GM21786 (cell line): ENCODE measurements around the gene DGKB.
"Not testable (repeated sequence)": the region's sequence is repeated elsewhere in the genome, so short reads cannot be mapped to it uniquely, and the experiment has no call there.

Source experiments
- ATAC-seq: cut with Tn5 transposase; IDR thresholded peaks from one replicate; pipeline ENCODE4 v1.9.1; 2021; ENCODE audit not compliant: unreplicated experiment

Gene DGKB

DNA sequence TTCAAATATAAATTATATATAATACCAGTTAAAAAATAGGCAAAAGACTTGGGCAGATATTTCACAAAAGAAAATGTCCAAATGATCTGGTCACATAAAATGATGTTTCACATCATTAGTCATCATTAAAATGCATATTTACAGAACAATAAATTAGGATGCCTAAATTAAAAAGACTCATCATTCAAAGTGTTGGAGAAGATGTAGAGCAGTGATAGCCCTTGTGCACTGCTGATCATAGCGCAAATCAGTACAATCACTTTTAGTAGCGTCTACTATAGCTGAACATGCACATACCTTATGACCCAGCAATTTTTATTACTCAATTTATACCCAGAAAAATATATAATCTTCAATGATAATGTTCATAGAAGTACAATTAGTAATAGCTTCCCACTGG lies 579.8 kb downstream of the DGKB start:
- ATAC-seq, result no peak

DNA sequence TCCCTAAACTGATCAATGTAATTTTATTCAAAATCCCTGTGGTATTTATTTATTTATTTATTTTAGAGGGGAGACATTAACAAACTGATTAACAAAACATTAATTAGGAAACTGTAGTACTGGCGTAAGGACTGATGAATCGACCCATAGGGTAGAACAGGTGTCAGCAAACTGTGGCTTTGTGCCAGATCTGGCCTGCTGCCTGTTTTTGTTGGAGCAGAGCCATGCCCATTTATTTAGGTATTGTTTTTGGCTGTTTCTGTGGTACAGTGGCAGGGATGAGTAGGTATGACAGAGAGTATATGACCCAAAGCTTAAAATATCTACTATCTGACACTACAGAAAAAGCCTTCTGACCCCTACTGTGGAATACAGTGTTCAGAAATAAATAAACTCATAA lies 580.6 kb downstream of the DGKB start:
- ATAC-seq, result no peak

DNA sequence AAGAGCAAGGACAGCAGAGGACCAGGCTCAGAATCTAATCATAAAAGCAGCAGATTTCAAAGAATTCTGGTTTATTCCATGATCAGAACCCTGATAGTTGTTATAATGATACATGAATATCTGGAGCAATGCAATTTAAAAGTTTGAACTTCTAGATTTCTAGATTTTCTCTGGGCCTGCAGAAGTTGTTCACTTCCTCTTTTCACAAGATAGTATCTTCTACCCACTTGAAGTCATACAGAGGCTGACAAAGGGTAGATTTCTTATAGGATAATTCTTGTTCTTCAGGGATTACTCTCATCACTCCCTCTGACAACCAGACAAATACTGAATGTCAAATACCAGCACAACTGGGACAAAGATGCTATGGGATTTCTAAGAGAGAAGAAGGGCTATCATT lies 593.1 kb downstream of the DGKB start:
- no peak for ATAC-seq

DNA sequence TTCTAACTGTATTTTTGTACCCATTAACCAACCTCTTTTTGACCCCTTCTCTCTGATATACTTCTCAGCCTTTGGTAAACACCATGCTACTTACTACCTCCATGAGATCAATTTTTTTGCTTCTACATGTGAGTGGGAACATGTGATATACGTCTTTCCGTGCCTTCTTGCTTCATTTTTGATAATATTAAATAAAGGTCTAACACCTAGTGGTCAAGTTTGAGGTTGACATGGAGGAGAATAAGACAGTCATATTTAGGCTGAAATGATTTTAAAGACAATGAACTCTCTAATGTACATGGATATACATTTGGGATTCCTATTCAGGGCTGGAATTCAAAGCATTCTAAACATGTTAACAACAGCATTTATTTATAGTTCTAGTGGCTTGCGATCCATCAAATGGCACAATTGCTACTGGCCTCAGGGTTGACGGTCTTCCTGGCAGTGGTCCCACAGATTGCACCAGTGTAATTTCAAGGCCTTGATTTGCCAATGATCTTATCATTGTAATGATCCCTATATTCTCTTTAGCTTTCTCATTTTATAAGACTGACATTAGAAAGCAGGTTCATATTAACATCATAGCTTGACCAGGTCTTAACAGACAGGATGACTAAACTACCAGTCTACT lies 597.2 kb downstream of the DGKB start:
- no peak for ATAC-seq

DNA sequence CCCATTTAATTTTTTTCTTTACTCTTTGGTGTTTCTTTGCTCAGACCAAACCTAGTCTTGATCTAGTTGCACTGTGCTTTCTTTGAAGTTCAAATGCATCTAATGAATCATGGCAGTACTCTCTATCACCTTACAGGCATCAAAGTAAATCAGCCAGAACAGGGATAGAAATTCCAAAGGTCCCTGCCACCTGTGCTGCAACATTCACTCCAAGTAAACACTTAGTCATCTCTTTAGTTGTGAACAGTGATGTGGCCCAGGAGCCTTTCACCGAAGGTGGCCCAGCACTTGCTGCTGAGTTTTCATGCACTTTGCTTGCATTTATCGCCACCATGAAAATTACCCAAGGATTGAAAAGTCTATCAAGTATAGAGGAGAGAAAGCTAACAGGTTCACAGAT lies 599.0 kb downstream of the DGKB start:
- no peak for ATAC-seq

DNA sequence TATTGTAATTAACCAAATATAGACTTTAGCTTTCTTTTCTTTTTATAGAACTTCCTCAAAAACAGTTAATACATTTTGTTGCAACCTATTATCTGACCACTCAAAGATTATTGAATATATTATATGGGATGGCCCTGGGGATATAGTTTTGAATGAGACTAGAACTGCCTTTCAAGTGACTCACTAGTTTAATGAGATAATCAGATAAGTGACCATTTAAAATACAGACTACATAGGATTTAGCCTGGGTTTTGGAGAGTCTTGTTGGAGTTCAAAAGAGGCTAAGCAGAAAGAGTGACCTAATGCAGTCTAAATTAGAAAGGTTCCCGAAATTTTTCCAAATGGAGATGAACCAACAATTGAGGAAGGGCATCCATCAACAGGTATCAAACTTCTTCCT lies 607.9 kb downstream of the DGKB start:
- ATAC-seq, result no peak

DNA sequence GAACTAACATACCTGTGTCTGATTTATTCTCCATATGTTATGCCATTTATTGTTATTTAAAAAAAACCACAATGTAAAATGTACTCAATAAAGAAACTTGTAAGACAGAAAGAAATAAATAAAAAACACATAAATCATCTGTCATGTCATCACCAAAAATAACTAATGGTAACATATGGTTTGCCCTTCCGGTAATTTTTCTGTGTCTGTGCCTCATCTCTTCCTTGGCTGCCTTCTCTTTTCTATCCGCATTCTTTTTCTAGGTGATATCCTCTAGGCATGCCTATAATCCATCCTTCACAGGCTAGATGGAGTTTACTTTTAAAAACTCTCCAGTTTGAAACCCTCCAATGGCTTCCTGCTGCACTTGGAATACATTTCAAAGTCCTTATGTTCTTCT lies 609.1 kb downstream of the DGKB start:
- ATAC-seq, result no peak

DNA sequence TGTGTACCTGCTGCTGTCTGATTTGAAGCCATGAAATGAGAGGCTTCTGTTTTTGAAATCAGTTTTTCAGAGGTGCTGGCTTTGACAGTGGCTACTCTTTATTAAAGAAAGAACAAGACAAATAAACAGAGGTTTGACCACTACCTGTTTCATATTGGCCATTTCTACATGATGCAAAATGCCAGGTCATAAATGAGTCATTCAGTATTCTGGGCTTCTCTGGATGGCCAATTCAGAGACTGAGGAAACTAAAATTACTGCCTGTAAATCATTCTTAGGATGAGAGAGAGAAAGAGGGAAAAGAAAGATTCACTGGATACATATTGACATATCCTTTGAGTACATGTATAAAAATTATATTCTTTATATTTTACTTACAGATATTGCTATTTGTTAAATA lies 609.8 kb downstream of the DGKB start:
- no peak for ATAC-seq

DNA sequence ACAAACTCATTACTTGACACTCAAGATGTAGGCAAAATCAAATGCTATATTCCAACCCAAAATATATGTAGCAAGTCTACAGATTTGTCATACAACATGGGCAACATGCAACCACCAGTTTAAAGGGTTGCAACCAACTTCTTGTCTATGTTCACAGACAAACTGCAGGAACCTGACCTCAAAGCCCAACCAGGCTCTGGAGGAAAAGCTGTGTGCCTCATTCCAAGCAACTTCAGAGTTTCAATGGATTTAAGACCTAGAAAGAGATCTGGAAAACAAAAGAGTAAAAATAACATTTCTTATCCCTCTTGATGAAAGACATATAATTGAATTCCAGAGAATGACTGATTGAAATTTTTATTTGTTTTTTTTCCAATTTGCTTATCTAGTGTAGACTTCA lies 612.6 kb downstream of the DGKB start:
- no peak for ATAC-seq

DNA sequence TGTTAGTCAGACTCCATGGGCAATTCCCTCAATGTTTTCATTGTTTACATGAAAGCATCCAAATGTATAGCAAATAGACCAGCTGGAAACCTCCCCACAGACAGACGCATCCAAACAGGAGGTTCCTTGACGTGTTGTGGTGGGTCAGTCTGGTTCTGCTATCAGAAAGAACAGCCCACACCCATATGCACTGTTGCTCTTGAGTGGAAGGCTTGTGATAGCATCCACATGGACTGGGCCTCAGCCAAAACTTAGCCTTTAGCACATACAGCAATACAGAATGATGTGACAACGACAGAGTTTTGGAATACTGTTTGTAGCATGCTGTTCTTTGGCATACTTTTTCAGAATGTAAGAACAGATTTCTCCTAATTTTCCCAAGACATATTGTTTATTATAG lies 613.9 kb downstream of the DGKB start:
- ATAC-seq, result no peak

DNA sequence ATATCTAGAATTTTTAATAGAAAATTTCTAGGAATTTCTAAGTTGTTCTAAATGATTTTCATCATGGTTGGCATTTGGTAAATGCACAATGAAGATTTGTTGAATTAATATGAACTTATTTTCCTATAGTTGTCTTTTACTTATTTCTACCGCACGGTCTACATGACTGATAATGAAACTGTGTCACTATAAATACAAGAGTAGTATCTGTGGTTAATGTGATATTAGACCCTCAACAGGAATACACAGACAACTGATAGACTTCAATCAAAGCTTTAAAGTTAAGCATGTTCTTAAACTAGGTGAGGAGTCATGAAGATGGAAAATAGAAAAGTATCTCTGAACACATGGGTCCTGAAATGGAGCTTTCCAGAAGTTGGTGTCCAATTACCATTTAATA lies 615.2 kb downstream of the DGKB start:
- no peak for ATAC-seq

DNA sequence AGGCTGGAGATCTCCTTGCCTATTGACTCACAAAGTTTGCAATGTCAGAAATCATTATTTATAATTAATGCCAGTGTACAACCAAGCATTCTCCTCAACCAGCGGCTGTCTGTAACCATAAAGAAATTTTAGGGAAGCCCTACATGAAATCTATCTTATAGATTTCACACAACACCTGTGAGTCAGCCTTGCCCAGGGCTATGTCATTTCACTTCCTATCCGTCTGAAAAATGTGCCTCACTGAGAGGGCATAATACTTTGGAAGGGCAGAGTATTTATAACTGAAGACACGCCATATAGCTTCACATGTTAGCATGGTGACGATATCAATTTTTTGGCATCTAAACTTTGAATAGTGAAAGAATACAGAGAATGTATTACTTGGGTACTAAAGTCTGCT lies 616.5 kb downstream of the DGKB start:
- ATAC-seq, result no peak

DNA sequence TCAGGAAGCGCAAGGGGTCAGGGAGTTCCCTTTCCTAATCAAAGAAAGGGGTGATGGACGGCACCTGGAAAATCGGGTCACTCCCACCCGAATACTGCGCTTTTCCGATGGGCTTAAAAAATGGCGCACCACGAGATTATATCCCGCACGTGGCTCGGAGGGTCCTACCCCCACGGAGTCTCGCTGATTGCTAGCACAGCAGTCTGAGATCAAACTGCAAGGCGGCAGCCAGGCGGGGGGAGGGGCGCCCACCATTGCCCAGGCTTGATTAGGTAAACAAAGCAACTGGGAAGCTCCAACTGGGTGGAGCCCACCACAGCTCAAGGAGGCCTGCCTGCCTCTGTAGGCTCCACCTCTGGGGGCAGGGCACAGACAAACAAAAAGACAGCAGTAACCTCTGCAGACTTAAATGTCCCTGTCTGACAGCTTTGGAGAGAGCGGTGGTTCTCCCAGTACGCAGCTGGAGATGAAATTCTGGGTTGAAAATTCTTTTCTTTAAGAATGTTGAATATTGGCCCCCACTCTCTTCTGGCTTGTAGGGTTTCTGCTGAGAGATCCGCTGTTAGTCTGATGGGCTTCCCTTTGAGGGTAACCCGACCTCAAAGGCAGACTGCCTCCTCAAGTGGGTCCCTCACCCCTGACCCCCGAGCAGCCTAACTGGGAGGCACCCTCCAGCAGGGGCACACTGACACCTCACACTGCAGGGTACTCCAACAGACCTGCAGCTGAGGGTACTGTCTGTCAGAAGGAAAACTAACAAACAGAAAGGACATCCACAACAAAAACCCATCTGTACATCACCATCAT lies 623.3 kb downstream of the DGKB start:
- ATAC-seq, result not testable (repeated sequence)

DNA sequence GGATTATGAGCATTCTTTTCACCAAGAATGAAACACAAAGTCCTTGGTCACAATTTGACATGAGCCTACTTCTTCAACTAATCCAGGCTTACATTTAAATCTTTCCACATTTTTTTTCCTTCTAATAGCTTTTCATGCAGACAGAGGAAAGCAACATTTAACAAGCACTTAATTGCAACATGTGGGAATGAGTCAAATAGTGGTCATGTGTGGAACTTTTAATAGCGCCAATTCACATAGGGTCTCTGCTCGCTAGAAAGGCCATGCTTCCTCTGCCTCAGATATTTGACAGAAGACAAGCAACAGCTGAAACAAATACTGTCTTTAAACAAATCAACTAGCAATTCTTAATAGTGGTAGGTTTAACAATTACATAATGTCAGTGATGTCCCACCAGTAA lies 627.2 kb downstream of the DGKB start:
- ATAC-seq, result no peak

DNA sequence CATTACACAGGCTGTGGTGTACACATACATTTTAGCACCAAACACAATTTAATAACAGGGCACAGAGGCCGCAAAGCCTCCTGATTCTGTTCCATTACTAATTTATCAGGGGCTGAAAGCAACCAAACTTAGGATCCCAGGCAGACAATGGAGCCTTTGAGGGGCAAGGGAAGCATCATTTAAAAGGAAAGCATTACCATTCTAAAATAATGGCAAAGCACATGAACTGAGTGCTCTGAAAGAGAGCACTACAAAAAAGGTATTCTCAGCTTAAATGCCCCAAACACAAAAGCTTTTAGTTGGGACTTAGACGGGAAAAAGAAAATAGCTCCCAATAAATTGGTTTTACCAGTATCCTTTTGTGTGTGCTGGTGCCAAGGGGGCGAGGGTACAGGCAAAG lies 631.1 kb downstream of the DGKB start:
- no peak for ATAC-seq

DNA sequence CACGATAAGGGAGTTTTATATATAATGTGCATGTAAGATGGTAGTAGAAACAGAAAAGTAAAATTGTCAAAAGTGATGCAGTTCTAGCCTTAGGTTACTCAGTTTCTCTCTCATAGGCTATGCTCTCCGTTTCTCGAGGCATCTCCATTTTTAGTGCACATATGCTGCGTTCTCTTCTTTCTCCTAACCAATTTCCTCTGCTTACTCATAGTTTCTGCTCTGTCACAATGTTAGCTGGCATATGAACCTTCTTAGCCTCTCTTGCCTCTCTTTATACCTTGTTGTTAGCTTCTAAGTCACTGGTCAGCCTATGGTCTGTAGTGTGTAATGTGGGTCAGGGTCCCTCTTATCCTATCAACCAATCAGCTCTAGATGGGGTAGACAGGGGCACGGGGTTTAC lies 632.5 kb downstream of the DGKB start:
- no peak for ATAC-seq

DNA sequence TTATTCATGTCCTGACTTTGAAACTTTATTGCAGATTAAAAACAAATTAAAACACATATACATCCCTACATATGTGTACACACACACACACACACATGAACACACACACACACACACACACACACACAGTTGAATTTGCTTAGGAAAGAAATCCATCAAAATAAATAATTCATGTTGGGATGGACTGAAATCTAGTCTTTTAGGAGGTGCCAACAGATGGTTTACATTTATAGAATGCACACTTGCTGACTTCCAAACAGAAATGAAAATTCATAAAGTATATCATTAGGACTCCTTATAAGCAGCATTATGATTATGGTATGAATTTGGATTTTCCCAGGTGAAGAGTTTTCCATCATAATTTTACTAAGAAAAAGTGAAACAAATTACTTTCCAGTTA lies 642.5 kb downstream of the DGKB start:
- no peak for ATAC-seq

DNA sequence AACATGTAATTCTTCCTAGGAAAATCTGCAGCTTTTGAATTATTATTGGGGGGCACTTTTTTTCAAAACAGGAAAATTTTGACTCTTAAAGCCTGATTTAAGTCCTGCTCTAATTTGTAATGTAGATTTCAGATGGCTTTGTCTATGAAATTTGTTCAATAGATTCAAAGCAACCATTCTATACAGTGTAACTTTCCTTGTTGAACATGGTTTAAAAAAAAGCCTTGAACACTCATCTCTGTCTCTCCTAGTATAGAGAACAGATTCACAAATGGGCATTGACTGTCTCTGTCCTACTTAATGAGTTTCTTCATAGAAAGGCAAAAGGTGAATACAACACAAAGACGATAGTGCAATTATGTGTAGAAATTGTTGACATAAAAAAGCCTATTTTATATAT lies 643.7 kb downstream of the DGKB start:
- no peak for ATAC-seq

DNA sequence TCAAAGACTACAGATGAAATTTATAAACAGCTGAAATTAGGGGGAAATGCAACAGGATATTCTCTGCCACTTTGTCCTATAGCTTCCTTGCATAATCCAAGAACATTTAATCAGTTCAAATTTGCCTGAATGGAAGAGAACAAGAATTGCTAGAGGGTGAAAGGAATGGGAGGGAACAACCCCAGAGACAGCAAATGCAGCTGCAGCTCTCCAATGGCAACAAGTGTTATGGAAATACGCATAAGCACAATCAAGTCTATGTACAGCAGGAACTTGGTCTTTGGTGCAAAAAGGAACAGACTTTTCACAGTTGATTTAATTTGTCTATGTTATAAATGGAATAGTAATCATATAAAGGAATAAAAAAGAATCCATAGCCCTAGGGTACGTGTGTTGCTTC lies 644.1 kb downstream of the DGKB start:
- no peak for ATAC-seq

DNA sequence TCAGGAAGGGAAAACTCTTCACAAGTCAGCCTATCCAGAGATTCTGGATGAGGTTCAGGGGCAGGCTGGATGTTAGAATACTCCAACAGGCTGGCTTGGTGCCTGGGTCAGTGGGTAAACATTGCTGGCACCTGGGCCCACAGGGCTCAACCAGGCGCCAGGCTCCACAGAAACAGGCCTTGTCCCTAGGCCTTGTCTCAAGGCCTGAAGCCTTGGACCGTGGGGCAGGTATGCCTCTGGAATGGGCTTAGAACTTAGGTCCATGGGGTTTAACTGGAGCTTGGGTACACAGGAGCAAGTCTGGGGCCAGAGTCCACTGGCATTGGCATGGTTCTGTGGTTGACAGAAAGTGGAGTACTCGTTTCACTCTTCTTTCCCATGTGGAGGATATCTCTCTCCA lies 650.1 kb downstream of the DGKB start:
- ATAC-seq, result no peak

DNA sequence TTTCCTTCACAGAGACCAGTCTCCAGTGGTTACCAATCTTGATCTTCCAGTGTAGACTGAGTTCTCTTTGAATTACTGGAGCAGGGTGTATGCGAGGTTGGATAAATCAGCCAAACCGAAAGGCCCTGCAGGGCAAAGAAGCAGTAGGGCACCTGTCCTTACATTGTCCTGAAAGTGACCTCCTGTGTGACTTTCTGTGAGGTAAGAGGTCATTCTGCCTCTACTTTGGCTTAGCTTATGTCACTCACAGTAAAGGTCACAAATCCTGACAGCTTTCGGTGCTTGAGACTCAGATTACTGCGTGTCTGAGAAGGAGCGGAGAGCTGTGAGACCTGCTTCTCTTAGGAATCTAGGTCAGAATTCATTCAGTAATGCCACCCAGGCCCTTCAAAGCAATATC lies 660.4 kb downstream of the DGKB start:
- no peak for ATAC-seq

DNA sequence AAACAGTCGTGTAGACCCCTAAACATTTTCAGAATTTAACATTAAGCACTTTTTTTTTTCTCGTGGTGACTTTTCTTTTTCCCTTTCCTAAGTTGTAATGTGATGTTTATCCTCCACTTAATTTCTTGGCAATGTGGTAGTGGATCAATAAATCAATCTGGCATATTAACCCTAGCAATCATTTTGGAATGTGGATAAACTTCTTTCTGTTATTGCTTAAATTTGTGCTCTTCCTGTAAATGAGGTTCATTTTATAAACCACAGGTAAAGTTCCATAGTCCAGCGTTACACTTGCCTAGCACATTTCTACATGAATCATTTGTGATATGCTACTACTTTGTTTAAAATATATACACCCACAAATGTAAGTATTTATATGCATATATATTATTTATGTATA lies 665.7 kb downstream of the DGKB start:
- ATAC-seq, result no peak

DNA sequence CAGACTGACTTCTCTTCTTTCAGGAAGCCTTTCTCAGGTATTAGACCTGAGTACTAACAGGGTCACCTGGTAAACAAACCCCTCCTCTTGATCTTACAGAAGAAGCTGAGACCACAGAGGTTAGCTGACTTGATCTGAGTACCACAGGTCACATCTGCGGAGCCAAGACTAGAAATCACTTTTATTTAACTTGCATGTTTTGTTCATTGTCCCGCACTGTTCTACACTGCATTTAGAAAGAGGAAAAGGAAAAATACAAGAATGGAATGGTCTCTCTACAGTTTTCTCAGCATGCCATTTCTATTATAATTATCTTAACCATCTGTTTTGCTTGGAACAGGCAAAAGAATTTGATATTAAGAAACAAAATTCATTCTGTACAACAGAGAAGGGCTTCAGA lies 667.5 kb downstream of the DGKB start:
- ATAC-seq, result no peak
